ENCODE data around the gene CEMIP2.

The CEMIP2 gene

DNA sequence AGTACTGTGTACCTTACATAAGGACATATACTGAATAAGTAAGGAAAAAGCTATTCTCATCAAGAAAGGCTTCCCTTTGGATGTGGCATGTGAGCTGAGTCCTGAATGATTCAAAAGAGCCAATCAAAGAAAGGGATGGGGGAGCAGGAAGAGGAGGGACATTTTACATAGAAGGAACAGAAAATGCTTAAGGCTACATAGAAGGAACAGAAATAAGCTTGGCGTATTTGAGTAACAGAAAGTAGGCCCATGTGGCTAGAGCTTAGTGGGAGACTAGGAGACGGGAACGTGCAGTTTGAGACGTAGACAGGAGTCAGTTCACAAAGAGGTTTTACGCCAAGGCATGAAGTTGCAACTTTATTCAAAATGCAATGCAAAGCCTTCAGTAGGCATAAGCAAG, 126.3 kb downstream of the CEMIP2 start:
- DNase-seq (ENCODE audit: low read depth, low spot score) = no peak

DNA sequence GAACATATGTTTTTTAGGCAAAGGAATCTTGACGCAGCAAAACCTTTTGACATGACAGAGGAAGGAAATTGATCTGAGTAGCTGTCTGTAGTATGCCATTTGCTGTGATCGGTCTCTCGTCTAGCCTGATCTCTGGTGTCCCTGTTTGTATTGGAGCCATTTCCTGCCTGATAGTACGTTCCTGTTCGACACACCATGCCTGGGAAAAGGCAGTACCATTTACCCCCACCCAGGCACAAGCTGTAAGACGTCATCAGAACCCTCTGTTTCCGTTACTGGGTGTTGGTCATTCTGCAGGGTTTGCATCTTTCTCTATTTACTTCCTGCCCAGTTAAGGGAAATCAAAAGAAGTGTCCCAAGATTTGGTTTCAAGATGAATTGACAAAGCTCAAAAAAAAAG, 129.7 kb downstream of the CEMIP2 start:
- DNase-seq (ENCODE audit: low read depth, low spot score) = no peak

- DNase-seq (ENCODE audit: low read depth, low spot score) = no peak
These were observed 130.4 kb downstream of the CEMIP2 start for GRCh38 chr9:71637926-71638325.

DNA sequence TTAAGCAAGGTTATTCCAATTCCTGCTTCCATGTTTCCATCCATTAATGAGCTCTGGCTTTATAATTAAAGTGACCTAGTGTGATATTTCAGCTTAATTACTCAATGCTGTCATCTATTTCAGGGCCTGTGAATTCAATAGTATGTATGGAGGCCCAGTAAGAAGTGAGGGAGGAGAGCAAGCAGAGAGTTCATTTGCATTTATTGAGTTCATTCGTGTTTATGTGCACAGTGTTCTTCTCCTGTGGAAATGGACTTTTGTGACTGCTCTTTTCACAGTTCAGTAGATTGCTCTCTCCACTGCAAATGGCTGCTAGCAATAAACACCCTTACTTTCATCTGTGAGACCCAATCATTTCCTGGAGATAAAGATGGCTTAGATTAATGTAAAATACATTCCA, 130.9 kb downstream of the CEMIP2 start:
- DNase-seq (ENCODE audit: low read depth, low spot score) = no peak

DNA sequence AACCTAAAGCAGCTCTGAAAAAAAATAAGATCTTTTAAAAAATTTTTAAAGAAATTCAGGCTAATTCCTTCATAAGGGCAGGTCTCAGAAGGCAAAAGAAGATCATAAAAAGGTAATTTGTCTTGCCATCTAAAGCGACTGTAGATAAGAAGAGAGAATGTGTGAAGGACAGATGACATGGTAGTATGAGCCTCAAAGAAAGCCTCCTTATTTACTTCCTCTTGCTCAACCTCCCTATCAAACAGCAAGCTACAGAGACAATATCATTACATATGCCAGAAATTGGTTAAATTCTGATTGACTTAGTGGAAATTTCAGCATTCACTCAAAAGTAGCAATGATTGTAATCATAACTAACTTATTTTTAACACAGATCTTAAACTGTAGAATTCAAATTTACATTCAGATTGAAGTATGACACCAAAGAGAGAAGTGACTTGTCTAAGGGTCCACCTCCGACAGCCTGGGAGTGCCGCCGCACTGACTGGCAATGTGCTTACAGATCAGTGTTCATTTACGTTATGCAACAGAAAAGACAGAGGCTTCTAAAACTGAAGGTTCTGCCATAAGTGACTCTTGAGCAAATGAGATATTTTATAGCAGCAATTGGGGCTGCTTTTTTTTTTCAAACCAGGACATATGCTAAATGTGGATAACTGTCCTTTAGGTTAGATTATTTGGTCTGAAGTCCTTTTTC, 132.0 kb downstream of the CEMIP2 start:
- DNase-seq (ENCODE audit: low read depth, low spot score) = no peak

DNA sequence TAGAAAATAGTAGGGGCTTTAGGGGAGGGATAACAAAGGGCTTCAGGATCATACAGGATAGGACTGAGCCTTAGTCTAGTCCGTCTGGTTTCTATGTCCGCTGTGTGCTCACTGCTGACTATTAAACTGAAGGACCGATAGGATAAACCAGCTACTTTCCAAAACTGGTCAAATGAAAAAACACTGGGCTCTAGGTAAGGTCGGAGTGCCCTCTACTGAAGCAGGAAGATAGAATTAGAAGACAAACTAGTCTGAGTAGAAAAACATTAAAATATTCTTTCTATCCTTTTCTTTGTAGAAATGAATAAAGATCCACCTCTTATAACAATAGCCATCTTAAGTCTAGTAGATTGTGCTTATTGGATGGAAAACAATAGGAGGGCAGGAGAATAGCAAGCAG, 133.6 kb downstream of the CEMIP2 start:
- no peak for DNase-seq (ENCODE audit: low read depth, low spot score)

Measured in activated CD4-positive, CD25-positive, alpha-beta regulatory T cell treated with anti-CD3 and anti-CD28 coated beads, Interleukin-2, amount 50 U/mL, for 16 hours (primary cell).